Aorta (tissue), 5 donors: ENCODE data around the gene WDR77. TPM values are rescaled to one million over a fixed set of nuclear protein-coding genes. Genes with fewer than 3 reads are reported as not detected.

ENCODE experiments used
- ATAC-seq: fragments of 200-7000 bp; cut with Tn5 transposase; one replicate; pipeline ENCODE4 v1.9.1; 2022; ENCODE audit warnings: moderate library complexity; ENCODE audit not compliant: low FRiP score
- DNase-seq, 2 donors: peaks; one replicate each; pipeline ENCODE4 v3.0.0-alpha.2; 2020
- H3K27ac ChIP-seq, 2 donors: one replicate each; pipeline ENCODE4 v1.5.1; 2013; ENCODE audit warnings: low read length in 2 of 2, mild to moderate bottlenecking in 2 of 2, moderate library complexity in 2 of 2, control low read depth in 1 of 2, inconsistent platforms in 1 of 2, low read depth in 1 of 2
- H3K27me3 ChIP-seq, 2 donors: one replicate each; pipeline ENCODE4 v1.6.1; 2013; ENCODE audit warnings: control low read depth in 1 of 2, low read length in 1 of 2, mild to moderate bottlenecking in 1 of 2, moderate library complexity in 1 of 2; ENCODE audit not compliant: insufficient read depth in 2 of 2, control insufficient read depth in 1 of 2
- H3K36me3 ChIP-seq, 2 donors: one replicate each; pipeline ENCODE4 v1.6.1; 2013; ENCODE audit warnings: control low read depth in 1 of 2, low read length in 1 of 2, mild to moderate bottlenecking in 1 of 2; ENCODE audit not compliant: insufficient read depth in 2 of 2, control insufficient read depth in 1 of 2
- H3K4me1 ChIP-seq, 2 donors: one replicate each; pipeline ENCODE4 v1.6.1; 2013; ENCODE audit warnings: low read length in 2 of 2, control low read depth in 1 of 2, mild to moderate bottlenecking in 1 of 2, moderate library complexity in 1 of 2; ENCODE audit not compliant: insufficient read depth in 2 of 2, control insufficient read depth in 1 of 2
- H3K4me3 ChIP-seq, 2 donors: one replicate each; pipeline ENCODE4 v1.5.1; 2013; ENCODE audit warnings: low read length in 2 of 2, control low read depth in 1 of 2, mild to moderate bottlenecking in 1 of 2
- H3K9me3 ChIP-seq: one replicate; pipeline ENCODE4 v1.6.1; 2013; ENCODE audit warnings: mild to moderate bottlenecking, low read length; ENCODE audit not compliant: control insufficient read depth
- WGBS, 2 donors: extraction: QIAGEN DNeasy Blood & Tissue Kit; methylation state at CpG; one replicate each; pipeline ENCODE4 v1.1.7; 2013; 5-methylcytosine and 5-hydroxymethylcytosine counted together
- intact Hi-C, 2 donors: fragments of 100-400 bp; cut with DNase I; formaldehyde crosslinking; loops; one replicate each; pipeline versions ENCODE4 v1.14.2 to v1.15.0; 2022
- long read RNA-seq, 2 donors: library from polyadenylated mRNA; unstranded; transcript quantifications; one replicate each; pipeline ENCODE4 v2.0.0, GENCODE V29; 2020 to 2021
- polyA plus RNA-seq, 2 donors: library from polyadenylated mRNA; stranded (reverse); fragments of 200-250 nt; gene quantifications; one replicate each; pipeline ENCODE4 v1.2.3, GENCODE V29; 2013
- total RNA-seq, 2 donors: library from RNA; stranded (reverse); fragmentation: NEBNext Ultra II Directional; extraction: Animal tissue kit (Norgen Biotek cat#: 25700); gene quantifications; one replicate each; pipeline ENCODE4 v1.2.1, GENCODE V29; 2021
- donor health status: healthy with polysubstance abuse.
- donor health status: Bipolar disorder and iron deficiency.
- donor health status: DM: no; HTN: no; CAD: no.
- donor health status: DM: no; HTN: no; CAD: no.
- donor health status: DM: yes; HTN: yes; CAD: no.

WDR77 gene
- total RNA-seq (10 to 100 TPM; 17.1 to 17.4 TPM), polyA plus RNA-seq (10 to 100 TPM; 14.5 to 20.1 TPM)
- long read RNA-seq, donor 1, transcript WDR77-201 (10 exons, 2,576 nt) = major isoform, 100 of 130 reads
- long read RNA-seq, donor 1, partial matches to known transcripts = 8 of 130 reads
- long read RNA-seq, donor 1, other reads (novel, unspliced or antisense) = 22 of 130 reads
- long read RNA-seq, donor 2, transcript WDR77-201 (10 exons, 2,576 nt) = major isoform, 10 of 15 reads
- long read RNA-seq, donor 2, partial matches to known transcripts = 2 of 15 reads
- long read RNA-seq, donor 2, other reads (novel, unspliced or antisense) = 3 of 15 reads

- Histone ChIP-seq H3K27ac (peak within 1 kb of the TSS in 1 of 2 donors; percentile 61), H3K27me3 (no peaks in the 10 kb centered on the region), H3K9me3 (no peaks in the 10 kb centered on the region), H3K4me1 (peaks cover 0 to 8% of the 10 kb centered on the region in 2 donors), H3K4me3 (peak within 1 kb of the TSS; percentile 59 to 99), H3K36me3 (peaks cover 0 to 2% of the 10 kb centered on the region in 2 donors)
- ATAC-seq (peak; percentile 99), DNase-seq (peak; percentile 96 to 97)
- intact Hi-C loops = no loop called here
- WGBS, 2 donors = 0 to 1% methylated on average over 41 to 54 of the region's 54 CpGs
These were observed at the start of gene WDR77, which contains the start of gene ATP5PB for GRCh38 chr1:111448918-111449702. Gene WDR77, minus strand, starts transcription at chr1:111449256. Its CDS starts 87 bp downstream, at chr1:111449169. Gene ATP5PB, plus strand, starts transcription at chr1:111449464. Its CDS starts 78 bp downstream, at chr1:111449542.

DNA sequence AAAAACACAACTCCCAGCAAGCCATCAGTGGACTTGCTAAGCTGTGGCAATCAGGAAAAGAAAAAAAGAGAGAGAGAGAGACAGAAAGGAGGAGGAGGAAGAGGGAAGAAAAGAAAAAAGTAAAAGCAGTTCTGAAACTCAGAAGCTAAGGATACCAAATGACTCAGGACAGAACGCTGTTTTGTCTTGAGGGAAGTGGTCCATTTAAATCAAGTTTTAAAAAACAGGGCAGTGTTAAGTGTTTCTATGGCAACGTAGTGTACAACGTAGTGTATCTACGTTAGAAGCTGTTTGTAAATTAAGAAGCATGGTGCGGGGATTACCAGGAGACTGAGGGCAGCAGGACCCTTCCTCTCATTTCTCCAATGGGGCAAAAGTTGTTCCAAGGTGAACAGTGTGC lies 48.5 kb upstream of the WDR77 start:
- 64 to 69% methylated on average over 5 of the region's 5 CpGs for WGBS, 2 donors
- no peak for ATAC-seq

GRCh38 chr1:111496398-111496797 lies 47.3 kb upstream of the WDR77 start:
- no peaks in the 10 kb centered on the region for H3K36me3 ChIP-seq
- H3K27me3 ChIP-seq = no peaks in the 10 kb centered on the region
- no peak for ATAC-seq
- WGBS, 2 donors = 85% methylated on average over 4 of the region's 4 CpGs
- no peaks in the 10 kb centered on the region for H3K4me1 ChIP-seq
- no peak overlapping the region for H3K4me3 ChIP-seq
- no peak overlapping the region for H3K27ac ChIP-seq
- no peak for DNase-seq
- H3K9me3 ChIP-seq = no peaks in the 10 kb centered on the region
- intact Hi-C loops = no loop called here

More for the DNA sequence above, 48.5 kb upstream of the WDR77 start:
- Histone ChIP-seq H3K27ac (no peak overlapping the region), H3K9me3 (no peaks in the 10 kb centered on the region), H3K36me3 (no peaks in the 10 kb centered on the region), H3K27me3 (no peaks in the 10 kb centered on the region), H3K4me3 (peak overlapping the region in 1 of 2 donors; percentile 14), H3K4me1 (no peaks in the 10 kb centered on the region)
- intact Hi-C loops = no loop called here
- no peak for DNase-seq

DNA sequence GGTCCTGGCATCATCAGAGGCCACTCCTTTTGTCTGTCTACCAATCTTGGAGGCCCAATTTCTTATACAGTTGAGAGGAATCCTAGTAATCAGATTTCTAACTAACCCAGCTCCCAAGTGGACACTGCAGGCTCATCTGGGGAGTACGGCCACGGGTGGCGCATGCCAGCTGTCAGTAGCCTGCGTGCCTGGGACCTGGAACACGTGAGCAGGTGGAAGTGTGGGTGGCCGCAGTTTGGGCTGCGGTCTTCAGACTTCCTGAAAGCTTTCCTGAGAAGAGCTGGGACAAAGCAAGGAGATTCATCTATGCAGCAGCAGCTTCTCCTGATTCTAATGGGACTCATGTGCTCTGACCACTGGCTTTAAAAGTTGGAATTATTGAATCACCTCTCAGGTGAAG lies 42.0 kb upstream of the WDR77 start:
- no peaks in the 10 kb centered on the region for H3K36me3 ChIP-seq
- no peak for ATAC-seq
- no peak overlapping the region for H3K27ac ChIP-seq
- WGBS, 2 donors = 86 to 90% methylated on average over 7 of the region's 7 CpGs
- no peak for DNase-seq
- no peaks in the 10 kb centered on the region for H3K27me3 ChIP-seq
- no peaks in the 10 kb centered on the region for H3K9me3 ChIP-seq
- no peaks in the 10 kb centered on the region for H3K4me1 ChIP-seq
- no peak overlapping the region for H3K4me3 ChIP-seq
- intact Hi-C loops = no loop called here

DNA sequence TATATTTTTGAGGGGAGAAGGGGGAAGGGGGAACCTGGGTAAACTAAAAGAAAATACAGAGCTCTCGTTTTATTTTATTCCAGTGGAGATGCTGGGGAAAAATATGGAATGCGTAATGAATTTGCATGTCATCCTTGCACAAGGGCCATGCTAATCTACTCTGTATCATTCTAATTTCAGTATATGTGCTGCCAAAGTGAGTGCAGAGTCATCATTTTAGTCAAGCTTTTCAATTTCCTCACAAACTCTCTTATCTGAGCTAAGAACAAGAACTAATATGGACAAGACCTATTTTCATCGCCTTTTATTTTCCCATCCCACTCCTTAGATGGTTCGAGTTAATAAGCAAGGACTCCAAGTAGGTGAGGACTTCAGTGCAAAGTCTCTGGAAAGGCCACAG lies 41.2 kb upstream of the WDR77 start:
- DNase-seq (no peak), ATAC-seq (no peak)
- 82 to 83% methylated on average over 4 of the region's 4 CpGs for WGBS, 2 donors
- H3K9me3 ChIP-seq = no peaks in the 10 kb centered on the region
- no peak overlapping the region for H3K4me3 ChIP-seq
- H3K27me3 ChIP-seq = no peaks in the 10 kb centered on the region
- no peaks in the 10 kb centered on the region for H3K4me1 ChIP-seq
- H3K27ac ChIP-seq = no peak overlapping the region
- intact Hi-C loops = no loop called here
- H3K36me3 ChIP-seq = no peaks in the 10 kb centered on the region

- H3K9me3 ChIP-seq = no peaks in the 10 kb centered on the region
- H3K4me1 ChIP-seq = no peaks in the 10 kb centered on the region
- no peak overlapping the region for H3K27ac ChIP-seq
- no peaks in the 10 kb centered on the region for H3K27me3 ChIP-seq
- peak; percentile 62 for ATAC-seq
- no peaks in the 10 kb centered on the region for H3K36me3 ChIP-seq
- intact Hi-C loops = loop anchor here in 1 of 2 donors (10.0 kb wide), 1 partner anchor 265 kb away; the partner anchor contains the start of gene DDX20
- DNase-seq = no peak
- H3K4me3 ChIP-seq = no peak overlapping the region
- WGBS, 2 donors = 87% methylated on average over 4 of the region's 4 CpGs
These were observed 40.5 kb upstream of the WDR77 start for GRCh38 chr1:111489604-111490003.

- Histone ChIP-seq H3K27me3 (no peaks in the 10 kb centered on the region), H3K4me3 (no peak overlapping the region), H3K36me3 (no peaks in the 10 kb centered on the region), H3K27ac (no peak overlapping the region), H3K9me3 (no peaks in the 10 kb centered on the region), H3K4me1 (no peaks in the 10 kb centered on the region)
- ATAC-seq (no peak), DNase-seq (no peak)
- intact Hi-C loops = loop anchor here in 1 of 2 donors (10.0 kb wide), 1 partner anchor 266 kb away; the partner anchor contains the start of gene DDX20
- 89 to 92% methylated on average over 9 of the region's 9 CpGs for WGBS, 2 donors
These were observed 39.6 kb upstream of the WDR77 start for GRCh38 chr1:111488669-111489068.

DNA sequence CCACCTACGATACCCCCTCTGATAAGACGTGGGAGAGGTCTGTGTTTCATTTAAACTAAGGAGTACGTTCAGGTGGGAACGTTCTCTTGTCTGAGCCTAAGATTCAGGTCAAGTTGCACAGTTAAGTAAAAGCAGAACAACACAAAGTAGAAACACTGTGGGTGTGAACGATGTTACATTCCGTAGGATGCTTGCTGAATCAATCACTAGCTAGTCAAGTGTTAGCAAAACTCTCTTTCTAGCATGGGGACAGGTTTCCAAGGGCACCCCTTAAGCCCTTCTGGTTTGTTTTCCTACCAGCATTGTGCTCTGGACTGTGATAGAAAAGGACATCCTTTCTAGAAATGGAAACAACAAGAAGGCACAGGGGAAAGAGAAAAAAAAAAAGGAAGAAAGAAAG lies 38.1 kb upstream of the WDR77 start:
- intact Hi-C loops = loop anchor here in 1 of 2 donors (10.0 kb wide), 1 partner anchor 268 kb away; the partner anchor contains the start of gene DDX20
- no peak overlapping the region for H3K27ac ChIP-seq
- no peaks in the 10 kb centered on the region for H3K27me3 ChIP-seq
- DNase-seq (no peak), ATAC-seq (no peak)
- no peaks in the 10 kb centered on the region for H3K4me1 ChIP-seq
- H3K36me3 ChIP-seq = no peaks in the 10 kb centered on the region
- no peaks in the 10 kb centered on the region for H3K9me3 ChIP-seq
- 76 to 83% methylated on average over 6 of the region's 6 CpGs for WGBS, 2 donors
- no peak overlapping the region for H3K4me3 ChIP-seq
